H1 (cell line): ENCODE measurements around the gene CDC5L. TPM values are rescaled to one million over a fixed set of nuclear protein-coding genes. Genes with fewer than 3 reads are reported as not detected.

Experiments
- CTCF ChIA-PET: fragments of 300-600 bp; sonication (Branson Sonifier 250); formaldehyde crosslinking; loops from one replicate; lab custom pipeline; 2021; ENCODE audit not compliant: partially characterized antibody; lab: Charles Lee
- POLR2A ChIA-PET: fragments of 300-600 bp; sonication (Branson Sonifier 250); formaldehyde crosslinking; loops from one replicate; lab custom pipeline; 2021; ENCODE audit warnings: inconsistent platforms; ENCODE audit not compliant: partially characterized antibody; lab: Charles Lee
- DNase-seq, 2 experiments: peaks; one replicate each; pipeline versions ENCODE4 v3.0.0 to v3.0.0-alpha.2; 2010 to 2022; ENCODE audit warnings: low spot score in 2 of 2, low read depth in 1 of 2, mixed read lengths in 1 of 2
- FAIRE-seq: peaks from 2 replicates; lab custom pipeline; 2011; peaks lifted over from hg19 to GRCh38; lab: Jason Lieb, UNC
- H2AFZ ChIP-seq: 2 replicates; pipeline ENCODE4 v1.8.1; 2012; ENCODE audit warnings: low read length, inconsistent platforms
- H2AK5ac ChIP-seq: 2 replicates; pipeline ENCODE4 v1.6.1; 2013; ENCODE audit warnings: low read depth, low read length
- H2BK120ac ChIP-seq: replicated peaks from 2 replicates; pipeline ENCODE3; 2013; ENCODE audit warnings: low read depth, low read length, inconsistent platforms
- H2BK12ac ChIP-seq: 2 replicates; pipeline ENCODE4 v1.6.1; 2013; ENCODE audit warnings: low read depth, low read length
- H2BK15ac ChIP-seq: 2 replicates; pipeline ENCODE4 v1.6.1; 2013; ENCODE audit warnings: low read length
- H2BK20ac ChIP-seq: 2 replicates; pipeline ENCODE4 v1.6.1; 2013; ENCODE audit warnings: low read length
- H2BK5ac ChIP-seq: 2 replicates; pipeline ENCODE4 v1.6.1; 2013; ENCODE audit warnings: low read depth, low read length
- H3K14ac ChIP-seq: 2 replicates; pipeline ENCODE4 v1.6.1; 2013; ENCODE audit warnings: inconsistent platforms; ENCODE audit not compliant: insufficient read length
- H3K18ac ChIP-seq: 2 replicates; pipeline ENCODE4 v1.6.1; 2013; ENCODE audit warnings: low read length; ENCODE audit errors: extremely low read depth
- H3K23ac ChIP-seq: 2 replicates; pipeline ENCODE4 v1.6.1; 2013; ENCODE audit warnings: inconsistent platforms; ENCODE audit not compliant: insufficient read length
- H3K23me2 ChIP-seq: 2 replicates; pipeline ENCODE4 v1.6.1; 2013; ENCODE audit warnings: low read depth, low read length
- H3K27ac ChIP-seq: 2 replicates; pipeline ENCODE4 v1.6.1; 2011; ENCODE audit warnings: low read depth, low read length, inconsistent platforms
- H3K27me3 ChIP-seq, 4 experiments: replicated peaks in 1 of 4; 1 replicate in 1 of 4; 2 replicates in 3 of 4; pipeline versions ENCODE4 v1.6.1 to v1.8.1; 2011 to 2013; ENCODE audit warnings: low read length in 3 of 4, mild to moderate bottlenecking in 3 of 4, inconsistent platforms in 2 of 4, mixed read lengths in 2 of 4, moderate library complexity in 1 of 4; ENCODE audit not compliant: control insufficient read depth in 3 of 4, insufficient read depth in 3 of 4; ENCODE audit errors: extremely low read depth in 1 of 4
- H3K36me3 ChIP-seq, 4 experiments: 2 replicates each; pipeline versions ENCODE4 v1.6.1 to v1.8.1; 2011 to 2013; ENCODE audit warnings: mild to moderate bottlenecking in 4 of 4, low read length in 3 of 4, moderate library complexity in 2 of 4, control low read depth in 1 of 4, inconsistent platforms in 1 of 4; ENCODE audit not compliant: insufficient read depth in 4 of 4, control insufficient read depth in 2 of 4
- H3K4ac ChIP-seq: replicated peaks from 2 replicates; pipeline ENCODE3; 2013; ENCODE audit warnings: low read length, low read depth, mixed read lengths, inconsistent platforms; ENCODE audit not compliant: insufficient read length
- H3K4me1 ChIP-seq, 4 experiments: replicated peaks in 1 of 4; 1 replicate in 1 of 4; 2 replicates in 3 of 4; pipeline versions ENCODE4 v1.6.1 to v1.8.1; 2011 to 2013; ENCODE audit warnings: low read length in 3 of 4, inconsistent platforms in 2 of 4, mixed read lengths in 1 of 4; ENCODE audit not compliant: insufficient read depth in 4 of 4, control insufficient read depth in 3 of 4
- H3K4me2 ChIP-seq, 2 experiments: 2 replicates each; pipeline versions ENCODE4 v1.6.1 to v1.8.1; 2011 to 2013; ENCODE audit warnings: low read depth in 2 of 2, low read length in 2 of 2, control low read depth in 1 of 2, inconsistent platforms in 1 of 2, mild to moderate bottlenecking in 1 of 2; ENCODE audit not compliant: insufficient read depth in 1 of 2
- H3K4me3 ChIP-seq, 4 experiments: fragments of 200-600, 300-600 bp in 1 of 4; sonication (generic), shearing (Covaris generic), sonication (Bioruptor Twin) in 1 of 4; 2 replicates each; pipeline versions ENCODE4 v1.5.1 to v1.8.1; 2011 to 2016; ENCODE audit warnings: low read length in 4 of 4, low read depth in 3 of 4, control low read depth in 2 of 4, inconsistent platforms in 2 of 4, mild to moderate bottlenecking in 2 of 4, mixed read lengths in 1 of 4, moderate library complexity in 1 of 4; ENCODE audit not compliant: insufficient read depth in 2 of 4; ENCODE audit errors: extremely low read depth in 1 of 4
- H3K56ac ChIP-seq: replicated peaks from 2 replicates; pipeline ENCODE3; 2013; ENCODE audit warnings: low read depth, mild to moderate bottlenecking, mixed read lengths, low read length, inconsistent platforms; ENCODE audit not compliant: insufficient read length
- H3K79me1 ChIP-seq: 2 replicates; pipeline ENCODE4 v1.6.1; 2013; ENCODE audit warnings: low read depth, low read length, control low read depth
- H3K79me2 ChIP-seq, 2 experiments: 2 replicates each; pipeline versions ENCODE4 v1.6.1 to v1.8.1; 2012 to 2013; ENCODE audit warnings: low read length in 2 of 2, mild to moderate bottlenecking in 2 of 2, inconsistent platforms in 1 of 2; ENCODE audit not compliant: insufficient read depth in 2 of 2, control insufficient read depth in 1 of 2
- H3K9ac ChIP-seq, 4 experiments: replicated peaks in 1 of 4; 1 replicate in 1 of 4; 2 replicates in 3 of 4; pipeline versions ENCODE4 v1.6.1 to v1.8.1; 2011 to 2013; ENCODE audit warnings: low read depth in 3 of 4, low read length in 3 of 4, control low read depth in 2 of 4, mild to moderate bottlenecking in 2 of 4, moderate library complexity in 2 of 4, inconsistent platforms in 1 of 4; ENCODE audit errors: extremely low read depth in 1 of 4
- H3K9me3 ChIP-seq, 2 experiments: 2 replicates each; pipeline versions ENCODE4 v1.6.1 to v1.8.1; 2012 to 2013; ENCODE audit warnings: mild to moderate bottlenecking in 2 of 2, moderate library complexity in 2 of 2, control low read depth in 1 of 2, inconsistent platforms in 1 of 2, low read depth in 1 of 2, low read length in 1 of 2, mixed read lengths in 1 of 2; ENCODE audit not compliant: insufficient read depth in 2 of 2
- H4K20me1 ChIP-seq, 2 experiments: replicated peaks in 1 of 2; 2 replicates each; pipeline versions ENCODE3 to v1.8.1; 2011 to 2013; ENCODE audit warnings: inconsistent platforms in 2 of 2, low read length in 2 of 2, mild to moderate bottlenecking in 1 of 2; ENCODE audit not compliant: insufficient read depth in 2 of 2, control insufficient read depth in 1 of 2
- H4K5ac ChIP-seq: 2 replicates; pipeline ENCODE4 v1.6.1; 2013; ENCODE audit warnings: low read length, low read depth, mixed read lengths, inconsistent platforms; ENCODE audit not compliant: insufficient read length
- H4K8ac ChIP-seq: 2 replicates; pipeline ENCODE4 v1.8.0; 2013; ENCODE audit warnings: mild to moderate bottlenecking, moderate library complexity, low read length, inconsistent platforms; ENCODE audit not compliant: insufficient read depth; ENCODE audit errors: extremely low read depth
- H4K91ac ChIP-seq: replicated peaks from 2 replicates; pipeline ENCODE3; 2013; ENCODE audit warnings: low read length, mixed read lengths, inconsistent platforms; ENCODE audit not compliant: insufficient read length
- CHD2 ChIP-seq: IDR thresholded peaks from 2 replicates; pipeline ENCODE4 v1.6.1; 2012; ENCODE audit warnings: low read length, improper control_type of control experiment
- CREB1 ChIP-seq: IDR thresholded peaks from 2 replicates; pipeline ENCODE4 v1.6.1; 2012; ENCODE audit warnings: inconsistent platforms
- HDAC2 ChIP-seq, 2 experiments: fragments of 300-600 bp in 1 of 2; sonication (generic) in 1 of 2; IDR thresholded peaks; 2 replicates each; pipeline ENCODE4 v1.6.1; 2011 to 2012; ENCODE audit warnings: low read depth in 2 of 2, low read length in 2 of 2, mild to moderate bottlenecking in 2 of 2, moderate library complexity in 2 of 2, borderline replicate concordance in 1 of 2, inconsistent platforms in 1 of 2
- HDAC6 ChIP-seq: IDR thresholded peaks from one replicate; pipeline ENCODE4 v1.7.1; 2012; ENCODE audit warnings: low read depth, mild to moderate bottlenecking, inconsistent platforms, low read length, moderate library complexity
- POLR2AphosphoS5 ChIP-seq: IDR thresholded peaks from 2 replicates; pipeline ENCODE4 v1.6.1; 2011; ENCODE audit warnings: low read depth, low read length
- SIRT6 ChIP-seq: IDR thresholded peaks from one replicate; pipeline ENCODE4 v1.7.1; 2012; ENCODE audit warnings: low read length, inconsistent platforms
- SP4 ChIP-seq: IDR thresholded peaks from 2 replicates; pipeline ENCODE4 v1.6.1; 2012; ENCODE audit warnings: low read length, inconsistent platforms
- SRF ChIP-seq: IDR thresholded peaks from 2 replicates; pipeline ENCODE4 v1.6.1; 2011; ENCODE audit warnings: mild to moderate bottlenecking, low read depth, low read length, moderate library complexity
- SUZ12 ChIP-seq: fragments of 200-600 bp; sonication (generic); IDR thresholded peaks from 2 replicates; pipeline ENCODE4 v1.6.1; 2012; ENCODE audit warnings: mild to moderate bottlenecking, inconsistent platforms, low read length, moderate library complexity, mixed read lengths
- WGBS, 2 experiments: shearing (Covaris generic) in 1 of 2; methylation state at CpG; one replicate each; pipeline versions ENCODE4 v1.1.6 to v1.1.7; 2013 to 2015; ENCODE audit warnings: low lambda C conversion rate in 2 of 2, mixed read lengths in 2 of 2, inconsistent platforms in 1 of 2, low coverage in 1 of 2, missing lambda C conversion rate in 1 of 2; ENCODE audit not compliant: insufficient replicate concordance in 2 of 2, insufficient coverage in 1 of 2, insufficient read length in 1 of 2; ENCODE audit errors: extremely low coverage in 1 of 2, missing lambda C conversion rate in 1 of 2; 5-methylcytosine and 5-hydroxymethylcytosine counted together
- long read RNA-seq, 2 experiments: library from RNA in 1 of 2; library from capped mRNA in 1 of 2; stranded (forward); transcript quantifications; one replicate each; pipeline ENCODE4 v2.0.0, GENCODE V29; 2021; ENCODE audit warnings: inconsistent platforms in 1 of 2
- polyA minus RNA-seq, 3 experiments: library from RNA; depleted of rRNA, polyadenylated mRNA; stranded (reverse); fragments of >200 nt; gene quantifications; 1 replicate in 2 of 3; 2 replicates in 1 of 3; pipeline ENCODE4 v1.2.3, GENCODE V29; 2011
- polyA plus RNA-seq, 7 experiments: library from polyadenylated mRNA; depleted of rRNA in 3 of 7; stranded (reverse) in 5 of 7; unstranded in 2 of 7; fragments of >200 nt in 5 of 7; fragments of 200-250 nt in 2 of 7; gene quantifications; 1 replicate in 5 of 7; 2 replicates in 1 of 7; 4 replicates in 1 of 7; pipeline versions ENCODE4 v1.2.1 to v1.2.3, GENCODE V29; 2011 to 2013; ENCODE audit warnings: missing spikeins in 2 of 7, mixed read lengths in 2 of 7
- total RNA-seq: library from RNA; stranded (reverse); fragmentation: NEBNext Ultra II Directional; extraction: Animal tissue kit (Norgen Biotek cat#: 25700); gene quantifications from 2 replicates; pipeline ENCODE4 v1.2.1, GENCODE V29; 2021

CDC5L gene
- total RNA-seq (31.9 and 32.8 TPM in 2 replicates), polyA plus RNA-seq (2011; rRNA removed) (5.1 and 8.4 TPM in 2 replicates), polyA minus RNA-seq (2011; rRNA and poly(A)+ RNA removed) (18.5 and 22.4 TPM in 2 replicates)
- 11.6 TPM for polyA plus RNA-seq (2011; cell fraction: cytosol; rRNA removed)
- 7.4 TPM for polyA plus RNA-seq (2011; cell fraction: nucleus; rRNA removed)
- 12.1 to 24.2 TPM (median 14.4 TPM) in 4 replicates for polyA plus RNA-seq (2012, experiment 1 of 2)
- polyA plus RNA-seq (2012, experiment 2 of 2): 1.2 TPM
- polyA plus RNA-seq (2013, experiment 1 of 2): 23.2 TPM
- 21.7 TPM for polyA plus RNA-seq (2013, experiment 2 of 2)
- polyA minus RNA-seq (2011; cell fraction: cytosol; rRNA and poly(A)+ RNA removed): 13.4 TPM
- 25.0 TPM for polyA minus RNA-seq (2011; cell fraction: nucleus; rRNA and poly(A)+ RNA removed)
- long read RNA-seq, experiment 1, full-length matches to known transcripts: 4 of 45 reads
- long read RNA-seq, experiment 1, partial matches to known transcripts: 34 of 45 reads
- long read RNA-seq, experiment 1, other reads (novel, unspliced or antisense): 7 of 45 reads
- long read RNA-seq, experiment 2, full-length matches to known transcripts: 25 of 52 reads
- long read RNA-seq, experiment 2, partial matches to known transcripts: 25 of 52 reads
- long read RNA-seq, experiment 2, other reads (novel, unspliced or antisense): 2 of 52 reads

- H4K5ac ChIP-seq: peak within 1 kb of the TSS; percentile 98
- 1% methylated on average over 51 of the region's 56 CpGs; no CpG with 5 or more reads in 1 of the 2 experiments for WGBS, 2 experiments
- peaks cover 8% of the 10 kb centered on the region for H3K23me2 ChIP-seq
- H3K56ac ChIP-seq: peak within 1 kb of the TSS; percentile 92
- peak; percentile 85 to 88 for DNase-seq
- peaks cover 0 to 10% of the 10 kb centered on the region in 2 experiments for H4K20me1 ChIP-seq
- H2AK5ac ChIP-seq: no peak within 1 kb of the TSS
- H3K36me3 ChIP-seq: peaks cover 4 to 15% (median 9%) of the 10 kb centered on the region in 4 experiments; a peak in 6 of 8 replicates
- H3K18ac ChIP-seq: peak within 1 kb of the TSS; percentile 97
- H4K8ac ChIP-seq: peak within 1 kb of the TSS; percentile 98
- no peak within 1 kb of the TSS for H3K14ac ChIP-seq
- no peak within 1 kb of the TSS for H2BK20ac ChIP-seq
- H4K91ac ChIP-seq: peak within 1 kb of the TSS; percentile 96
- H3K27me3 ChIP-seq: no peaks in the 10 kb centered on the region
- FAIRE-seq: peak; percentile 72
- ChIA-PET POLR2A (interaction anchor here (0.6 to 3.4 kb wide), 9 partner anchors 9 to 823 kb away, joined by 3 to 13 read pairs (median 4); partner anchors contain the start of genes HSP90AB1, MRPL14, SLC35B2 and TMEM63B), CTCF (no interaction called here)
- no peaks in the 10 kb centered on the region for H3K9me3 ChIP-seq
- H2AFZ ChIP-seq: peak within 1 kb of the TSS; percentile 83
- H2BK120ac ChIP-seq: no peak within 1 kb of the TSS
- H2BK15ac ChIP-seq: peak within 1 kb of the TSS; percentile 88; the same call in 1 of the 2 replicates
- H3K23ac ChIP-seq: no peak within 1 kb of the TSS
- peak within 1 kb of the TSS; percentile 81 for H2BK12ac ChIP-seq
- peaks cover 0 to 7% (median 1%) of the 10 kb centered on the region in 4 experiments; a peak in 3 of 7 replicates for H3K4me1 ChIP-seq
- peaks cover 16 to 27% of the 10 kb centered on the region in 2 experiments for H3K79me2 ChIP-seq
- peak within 1 kb of the TSS; percentile 72 to 96 (median 86) for H3K4me3 ChIP-seq
- peak within 1 kb of the TSS; percentile 60 to 87 for H3K4me2 ChIP-seq
- no peak within 1 kb of the TSS for H3K4ac ChIP-seq
- H3K9ac ChIP-seq: peak within 1 kb of the TSS; percentile 75 to 99 (median 96)
- peak within 1 kb of the TSS; percentile 93 for H3K27ac ChIP-seq
- peak within 1 kb of the TSS; percentile 96 for H2BK5ac ChIP-seq
- peaks cover 11% of the 10 kb centered on the region for H3K79me1 ChIP-seq
- TF ChIP-seq SUZ12 (no peak), SRF (no peak), CREB1 (peak; percentile 95), HDAC2 (IDR thresholded peaks at IDR 0.05; ENCODE audit: borderline replicate concordance in 1 of 2, low read depth in 2 of 2, low read length in 2 of 2) (peak in 1 of 2 experiments; percentile 3; a peak in 1 of 4 replicates), CHD2 (peak; percentile 100), SP4 (no peak), POLR2AphosphoS5 (peak; percentile 90), SIRT6 (no peak), HDAC6 (no peak)
Measured at GRCh38 chr6:44387346-44388134, at the start of gene CDC5L. Gene CDC5L, plus strand, starts transcription at chr6:44387706. Its CDS starts 118 bp downstream, at chr6:44387824.
